NCI-H1105 (cell line): ENCODE results near the gene COL26A1.
"Not testable (repeated sequence)": the region's sequence is repeated elsewhere in the genome, so short reads cannot be mapped to it uniquely, and the experiment has no call there.

Experiments
- DNase-seq: peaks from one replicate; lab custom pipeline; 2025; lab: John Stamatoyannopoulos, UW

COL26A1 gene

DNA sequence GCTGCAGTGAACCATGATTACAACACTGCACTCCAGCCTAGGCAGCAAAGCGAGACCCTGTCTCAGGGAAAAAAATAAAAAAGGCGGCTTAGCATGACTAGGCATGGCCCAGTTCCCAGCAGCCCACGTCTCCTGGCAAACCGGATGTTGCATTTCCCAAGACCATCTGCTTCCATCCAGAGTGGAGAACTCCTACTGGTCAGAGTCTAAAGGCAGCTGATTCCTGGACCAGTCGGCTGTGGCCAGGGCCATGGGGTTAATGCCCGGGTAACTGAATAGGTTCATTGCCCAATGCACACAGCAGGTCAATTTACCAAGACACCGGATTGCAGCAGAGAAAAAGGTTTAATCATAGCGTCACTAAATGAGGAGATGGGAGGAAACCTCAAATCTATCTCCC, 133.3 kb downstream of the COL26A1 start:
- DNase-seq = no peak

DNA sequence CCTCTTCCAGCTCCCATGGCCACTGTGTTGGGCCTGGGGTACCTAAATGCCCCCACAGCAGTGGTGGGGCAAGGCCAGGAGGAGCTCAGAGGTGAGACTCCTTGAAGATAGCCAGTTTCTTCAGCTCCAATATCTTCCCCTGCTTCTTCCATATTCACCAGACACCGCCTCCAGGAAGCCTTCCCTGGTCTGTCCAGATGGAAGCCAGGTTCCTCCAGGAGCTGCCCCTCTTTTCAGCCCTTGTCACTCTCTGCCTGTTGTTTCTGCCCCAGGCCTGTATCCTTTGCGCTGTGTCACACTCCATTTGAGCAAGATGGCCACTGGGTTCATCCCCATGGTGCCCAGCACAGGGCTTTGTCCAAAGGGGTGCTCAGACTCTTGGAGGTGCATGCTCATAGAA, 138.7 kb downstream of the COL26A1 start:
- no peak for DNase-seq

DNA sequence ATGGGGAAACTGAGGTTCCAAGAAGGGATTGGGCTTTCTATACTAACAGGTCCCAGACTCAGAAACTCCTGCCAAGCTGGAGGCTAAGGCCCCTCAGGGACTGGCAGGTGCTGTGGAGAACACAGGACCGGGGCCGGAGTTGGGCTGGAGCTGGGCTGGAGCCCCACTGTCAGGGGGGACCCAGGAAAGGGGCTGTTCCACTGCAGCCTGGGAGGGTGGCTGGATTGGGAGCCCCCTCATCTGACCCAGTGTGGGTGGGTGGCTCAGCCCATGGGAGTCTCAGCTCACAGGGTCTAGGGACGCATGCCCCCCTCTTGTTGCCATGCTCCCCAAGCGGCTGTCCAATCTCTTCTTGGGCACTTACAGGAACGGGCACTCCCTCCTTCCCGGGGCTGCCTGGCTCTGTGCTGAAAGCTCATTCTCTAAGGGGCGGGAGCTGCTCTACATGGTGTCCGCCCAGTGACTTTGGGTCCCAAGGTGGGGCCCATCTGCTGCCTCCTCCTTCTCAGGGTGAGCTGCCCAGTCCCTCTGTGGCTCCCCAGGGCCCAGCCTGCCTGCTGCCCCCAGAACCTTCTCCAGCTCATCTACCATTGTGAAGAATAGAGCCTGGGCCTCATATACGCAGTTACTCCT, 139.9 kb downstream of the COL26A1 start:
- no peak for DNase-seq

DNA sequence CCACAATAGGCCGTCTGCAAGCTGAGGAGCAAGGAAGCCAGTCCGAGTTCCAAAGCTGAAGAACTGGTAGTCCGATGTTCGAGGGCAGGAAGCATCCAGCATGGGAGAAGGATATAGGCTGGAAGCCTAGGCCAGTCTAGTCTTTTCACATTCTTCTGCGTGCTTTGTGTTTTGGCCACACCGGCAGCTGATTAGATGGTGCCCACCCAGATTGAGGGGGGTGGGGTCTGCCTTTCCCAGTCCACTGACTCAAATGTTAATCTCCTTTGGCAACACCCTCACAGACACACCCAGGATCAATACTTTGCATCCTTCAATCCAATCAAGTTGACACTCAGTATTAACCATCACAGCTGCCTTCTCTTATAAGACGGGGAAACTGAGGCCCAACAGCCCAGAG, 142.8 kb downstream of the COL26A1 start:
- DNase-seq = not testable (repeated sequence)

DNA sequence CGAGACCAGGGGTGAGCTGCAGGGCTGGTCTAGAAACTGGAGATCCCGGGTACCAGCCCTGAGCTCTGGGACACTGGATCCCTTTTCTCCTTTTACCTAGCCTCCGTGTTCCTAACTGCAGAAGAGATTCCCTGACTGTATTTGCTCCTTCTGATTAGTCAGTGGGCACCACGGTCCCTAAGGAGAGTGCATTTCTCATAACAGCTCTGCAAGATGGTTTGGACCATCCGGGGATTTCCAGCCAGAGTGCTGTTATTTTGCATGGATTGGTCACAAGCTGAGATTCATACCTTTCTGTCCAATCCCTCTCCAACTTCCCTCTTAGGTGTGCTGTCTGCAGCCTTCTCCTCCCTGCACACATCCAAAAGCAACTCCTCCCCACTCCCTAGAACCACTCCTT, 143.9 kb downstream of the COL26A1 start:
- no peak for DNase-seq

DNA sequence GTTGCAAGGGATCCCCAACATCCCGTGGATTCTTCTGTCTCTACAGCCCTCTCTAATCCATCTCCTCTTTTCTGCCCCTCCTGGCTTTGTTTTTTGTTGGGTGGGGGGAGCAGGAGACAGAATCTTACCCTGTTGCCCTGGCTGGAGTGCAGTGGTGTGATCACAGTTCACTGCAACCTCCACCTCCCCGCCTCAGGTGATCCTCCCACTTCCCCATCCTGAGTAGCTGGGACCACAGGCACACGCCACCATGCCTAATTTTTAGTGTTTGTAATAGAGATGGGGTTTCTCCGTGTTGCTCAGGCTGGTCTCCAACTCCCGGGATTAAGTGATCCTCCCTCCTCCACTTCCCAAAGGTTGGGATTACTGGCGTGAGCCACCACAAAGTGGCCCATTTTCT, 144.7 kb downstream of the COL26A1 start:
- DNase-seq = no peak

DNA sequence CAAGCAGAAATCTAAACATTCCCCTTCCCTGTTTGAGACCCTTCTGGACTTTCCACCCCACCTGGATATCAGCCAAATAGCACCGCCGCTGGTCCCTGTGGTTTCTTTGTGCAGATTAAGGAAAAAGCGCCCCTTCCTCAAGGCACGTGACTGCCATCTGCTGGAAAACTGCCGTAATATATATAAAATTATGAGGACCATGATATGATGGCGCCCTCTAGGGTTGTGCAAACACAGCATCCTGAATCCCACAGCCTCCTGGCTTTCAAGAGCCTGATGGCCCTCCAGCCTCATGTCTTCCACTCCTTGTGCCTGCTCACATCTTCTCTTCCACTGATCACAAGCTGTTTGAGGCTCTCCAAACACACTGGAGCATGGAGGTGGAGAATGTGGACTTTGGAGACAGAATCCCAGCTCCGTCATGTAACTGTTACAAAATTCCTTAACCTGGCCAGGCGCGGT, 145.1 kb downstream of the COL26A1 start:
- peak; percentile 77 for DNase-seq

DNA sequence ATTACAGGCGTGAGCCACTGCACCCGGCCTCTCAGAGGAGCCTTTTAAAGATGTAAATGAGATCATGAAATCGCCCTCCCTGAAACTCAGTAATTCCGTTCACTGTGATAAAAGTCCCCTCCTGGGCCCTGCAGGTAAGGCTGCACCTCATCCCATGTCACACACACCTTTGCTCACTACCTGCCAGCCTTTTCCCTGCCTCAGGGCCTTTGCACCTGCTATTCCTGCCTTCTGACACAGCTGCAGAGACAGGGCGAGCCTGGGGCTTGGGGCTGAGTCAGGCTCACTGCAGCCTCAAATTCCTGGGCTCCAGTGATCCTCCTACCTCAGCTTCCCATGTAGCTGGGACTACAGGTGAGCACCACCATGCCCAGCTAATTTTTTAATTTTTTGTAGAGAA, 147.6 kb downstream of the COL26A1 start:
- no peak for DNase-seq

DNA sequence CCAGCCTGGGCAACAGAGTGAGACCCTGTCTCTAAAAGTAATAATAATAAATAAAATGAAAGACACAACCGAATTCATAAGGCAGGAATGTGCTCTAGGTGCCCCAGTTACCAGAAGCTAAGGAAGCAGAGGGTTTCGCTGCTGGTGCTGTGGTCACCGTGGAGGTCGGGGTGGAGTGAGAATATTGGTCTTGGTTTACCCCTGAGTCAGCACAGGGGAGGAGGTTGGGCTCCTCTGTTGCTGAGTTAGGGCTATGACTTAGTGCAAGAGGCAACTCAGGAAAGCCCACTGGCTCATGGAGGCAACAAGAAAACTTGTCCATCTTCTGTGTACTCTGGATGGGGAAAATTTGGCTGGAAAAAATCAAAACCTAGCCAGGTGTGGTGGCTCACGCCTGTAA, 149.3 kb downstream of the COL26A1 start:
- no peak for DNase-seq

DNA sequence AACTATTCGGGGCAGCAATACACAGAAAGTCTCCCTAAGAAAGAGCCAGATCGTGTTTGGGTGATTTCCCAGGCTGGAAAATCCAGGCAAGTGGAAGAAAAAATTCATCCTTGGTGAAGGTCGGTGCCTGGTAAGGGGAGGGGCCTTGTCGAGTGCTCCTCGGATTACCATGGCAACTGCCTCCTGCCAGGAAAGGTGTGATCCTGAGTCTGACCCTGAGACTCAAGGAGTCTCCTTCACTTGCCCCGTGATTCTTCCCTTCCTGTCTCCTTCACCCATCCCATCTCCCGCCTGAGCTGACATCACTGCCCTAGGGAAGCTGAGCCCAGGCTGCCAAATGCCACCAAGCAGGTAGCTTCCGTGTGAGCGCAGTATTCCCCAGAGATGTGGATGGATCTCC, 154.2 kb downstream of the COL26A1 start:
- DNase-seq = no peak

DNA sequence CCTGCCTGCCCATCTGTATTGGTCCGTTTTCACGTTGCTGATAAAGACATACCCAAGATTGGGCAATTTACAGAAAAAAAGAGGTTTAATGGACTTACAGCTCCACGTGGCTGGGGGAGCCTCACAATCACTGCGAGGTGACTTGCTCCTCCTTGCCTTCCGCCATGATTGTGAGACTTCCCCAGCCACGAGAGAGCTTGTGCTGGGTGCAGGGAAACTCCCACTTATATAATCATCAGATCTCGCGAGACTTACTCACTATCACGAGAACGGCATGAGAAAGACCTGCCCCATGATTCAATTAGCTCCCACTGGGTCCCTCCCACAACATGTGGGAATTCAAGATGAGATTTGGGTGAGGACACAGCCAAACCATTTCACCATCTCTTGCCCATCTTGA, 154.6 kb downstream of the COL26A1 start:
- no peak for DNase-seq

DNA sequence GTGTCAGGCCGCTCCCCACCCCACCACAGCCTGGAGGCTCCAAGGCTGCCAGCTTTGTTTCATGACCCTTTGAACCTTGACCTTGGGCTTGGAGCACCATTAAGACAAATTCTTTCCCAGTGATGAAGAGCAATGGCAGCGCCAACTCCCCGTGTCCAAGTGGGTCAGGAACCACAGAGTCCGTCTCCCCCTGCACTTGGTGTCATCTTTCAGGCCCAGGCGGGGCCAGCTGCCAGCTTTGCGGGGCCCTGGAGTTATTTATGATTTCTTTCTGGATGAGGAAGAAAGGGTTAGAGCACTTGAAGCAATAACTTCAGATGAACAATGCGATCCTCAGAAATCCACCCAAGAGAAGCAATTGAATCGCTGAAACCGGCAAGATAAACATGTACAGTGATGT, 155.7 kb downstream of the COL26A1 start:
- no peak for DNase-seq

DNA sequence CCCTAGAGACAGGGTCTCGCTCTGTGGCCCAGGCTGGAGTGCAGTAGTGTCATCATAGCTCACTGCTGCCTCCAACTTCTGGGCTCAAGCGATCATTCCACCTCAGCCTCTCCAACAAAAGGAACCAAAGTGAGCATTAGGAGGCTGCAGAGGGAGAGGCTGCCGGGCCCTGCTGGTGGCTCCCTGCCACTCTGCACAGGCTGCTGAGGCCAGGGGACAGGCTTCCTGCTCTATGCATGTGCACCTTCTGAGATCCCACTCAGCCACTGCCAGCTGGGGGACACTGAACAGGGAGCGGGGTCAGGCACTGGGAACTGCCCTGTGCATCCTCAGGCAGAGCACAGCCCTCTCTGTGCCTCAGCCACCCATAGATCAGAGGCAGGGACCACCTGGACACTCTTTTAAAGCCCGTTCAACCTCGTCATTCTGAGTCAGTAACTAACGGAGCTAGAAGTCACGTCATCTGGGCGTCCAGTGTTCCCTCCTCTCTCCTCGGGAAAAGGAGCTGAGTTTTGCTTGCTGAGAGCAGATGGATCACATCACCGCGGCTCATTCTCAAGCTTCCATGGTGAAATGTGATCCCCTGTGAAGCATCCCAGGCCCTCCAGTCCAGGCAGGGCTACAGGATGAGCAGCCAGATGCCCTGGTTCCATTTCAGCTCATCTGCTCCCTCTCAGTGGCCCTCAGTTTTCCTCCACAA, 156.8 kb downstream of the COL26A1 start:
- no peak for DNase-seq

DNA sequence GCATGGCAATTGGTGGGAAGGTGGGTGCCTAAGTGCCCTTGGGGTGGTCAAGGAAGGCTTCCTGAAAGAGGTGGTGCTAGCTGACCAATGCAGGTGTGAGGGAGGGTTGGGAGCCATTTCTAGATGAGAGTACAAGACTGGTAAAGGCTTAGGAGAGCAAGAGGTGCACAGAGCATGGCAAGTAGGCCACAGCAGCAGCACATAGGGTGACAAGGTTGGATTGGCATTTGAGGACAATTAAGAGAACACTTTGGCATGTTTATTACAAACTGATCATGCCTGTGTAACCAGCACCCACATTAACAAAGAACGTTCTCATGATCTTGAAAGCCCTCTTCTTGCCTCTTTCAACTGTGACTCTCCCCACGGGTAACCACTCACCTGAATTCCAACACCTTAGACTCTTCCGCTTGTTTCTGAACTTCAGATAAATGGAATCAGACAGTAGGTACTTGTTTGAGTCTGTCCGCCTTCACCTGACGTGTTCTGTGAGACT, 158.8 kb downstream of the COL26A1 start:
- DNase-seq = no peak

DNA sequence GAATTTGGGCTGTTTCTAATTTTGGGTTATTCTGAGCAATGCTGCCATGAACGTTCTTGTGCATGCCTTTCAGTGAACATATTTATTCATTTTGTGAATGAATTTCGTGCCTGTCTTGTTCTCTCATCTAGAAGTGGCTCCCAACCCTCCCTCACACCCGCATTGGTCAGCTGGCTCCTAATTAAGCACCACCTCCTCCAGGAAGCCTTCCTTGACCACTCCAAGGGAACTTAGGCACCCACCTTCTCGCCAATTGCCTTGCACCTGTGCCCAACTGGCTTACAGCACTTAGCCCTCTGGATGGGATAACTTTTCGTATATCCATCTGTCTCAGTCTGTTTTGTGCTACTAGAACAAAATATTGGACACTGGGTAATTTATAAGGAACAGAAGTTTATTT, 159.3 kb downstream of the COL26A1 start:
- DNase-seq = no peak

DNA sequence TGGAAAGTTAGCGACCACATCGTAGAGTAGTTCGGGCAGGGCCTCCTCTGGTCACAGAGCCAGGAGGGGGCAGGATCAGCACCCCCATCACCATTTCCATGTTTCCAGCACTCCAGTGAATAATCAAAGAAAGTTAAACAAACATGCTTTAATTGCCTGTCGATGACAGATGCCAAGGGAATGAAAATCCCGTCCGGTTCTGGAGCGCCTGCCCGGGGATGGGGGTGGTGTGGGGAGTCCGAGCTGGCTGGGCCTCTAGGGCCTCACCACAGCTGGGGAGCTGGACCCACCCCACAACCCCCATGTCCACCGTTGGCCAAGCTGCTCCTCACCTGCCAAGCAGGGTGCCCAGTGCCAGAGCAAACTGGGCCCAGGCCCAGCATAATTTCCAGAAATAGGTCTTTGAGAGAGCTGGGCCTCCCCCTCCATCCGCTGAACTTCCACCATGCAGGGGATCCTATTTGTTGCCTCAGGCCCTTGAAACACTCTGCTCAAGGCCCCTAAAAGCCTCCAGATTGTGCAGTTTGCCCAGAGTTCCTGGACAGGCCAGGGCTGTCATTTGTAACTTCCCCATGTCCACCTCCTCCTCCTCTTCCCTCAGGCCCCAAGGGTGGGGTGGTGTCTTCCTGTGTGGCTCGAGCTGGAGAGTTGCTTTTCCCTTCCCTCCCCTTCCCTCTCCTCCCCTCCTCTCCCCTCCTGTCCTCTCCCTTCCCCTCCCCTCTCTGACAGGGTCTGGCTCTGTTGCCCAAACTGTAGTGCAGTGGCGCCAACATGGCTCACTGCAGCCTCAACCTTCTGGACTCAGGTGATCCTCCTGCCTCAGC, 165.4 kb downstream of the COL26A1 start:
- DNase-seq = no peak

DNA sequence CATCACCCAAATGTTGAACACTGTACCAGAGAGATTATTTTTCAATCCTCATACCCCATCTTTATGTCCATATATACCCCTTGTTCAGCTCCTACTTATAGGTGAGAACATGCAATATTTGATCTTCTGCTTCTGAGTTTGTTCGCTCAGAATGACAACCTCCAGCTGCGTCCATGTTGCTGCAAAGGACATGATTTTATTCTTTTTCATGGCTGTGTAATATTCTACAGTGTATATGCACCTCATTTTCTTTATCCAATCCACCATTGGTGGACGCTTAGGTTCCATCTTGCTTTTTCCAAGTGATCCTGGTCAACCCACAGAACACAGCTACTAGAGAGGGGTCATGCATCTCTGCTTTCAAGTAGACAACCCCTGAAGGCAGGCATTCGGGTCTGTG, 166.9 kb downstream of the COL26A1 start:
- DNase-seq = no peak

DNA sequence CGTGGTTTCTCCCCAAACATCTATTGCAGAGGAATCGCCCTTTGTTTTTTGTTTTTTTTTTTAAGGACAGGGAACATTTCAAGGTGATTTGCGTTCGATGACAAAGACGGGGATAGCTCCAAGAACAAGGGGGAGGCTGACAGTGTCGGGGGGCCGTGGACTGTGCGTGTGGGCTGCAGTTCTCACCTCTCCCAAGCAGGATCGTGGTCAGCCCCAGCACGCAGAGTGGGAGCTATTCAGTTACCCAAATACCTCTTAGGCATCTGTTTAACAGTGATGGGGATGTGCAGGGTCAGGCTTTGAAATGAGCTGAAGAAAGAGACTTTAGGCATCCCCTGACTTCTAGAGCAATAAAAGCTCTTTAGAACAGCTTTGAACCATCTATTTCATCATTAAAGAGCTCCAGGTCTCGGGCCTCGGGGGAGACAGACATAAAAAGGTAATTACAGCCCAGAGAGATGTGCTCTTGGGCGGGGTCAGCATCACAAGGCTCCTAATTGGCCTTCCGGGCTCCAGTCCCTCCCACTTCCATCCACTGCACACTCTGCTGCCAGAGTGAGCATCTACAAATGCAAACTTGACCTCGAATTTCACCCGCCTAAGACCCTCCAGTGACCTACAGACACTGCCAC, 169.2 kb downstream of the COL26A1 start:
- no peak for DNase-seq

DNA sequence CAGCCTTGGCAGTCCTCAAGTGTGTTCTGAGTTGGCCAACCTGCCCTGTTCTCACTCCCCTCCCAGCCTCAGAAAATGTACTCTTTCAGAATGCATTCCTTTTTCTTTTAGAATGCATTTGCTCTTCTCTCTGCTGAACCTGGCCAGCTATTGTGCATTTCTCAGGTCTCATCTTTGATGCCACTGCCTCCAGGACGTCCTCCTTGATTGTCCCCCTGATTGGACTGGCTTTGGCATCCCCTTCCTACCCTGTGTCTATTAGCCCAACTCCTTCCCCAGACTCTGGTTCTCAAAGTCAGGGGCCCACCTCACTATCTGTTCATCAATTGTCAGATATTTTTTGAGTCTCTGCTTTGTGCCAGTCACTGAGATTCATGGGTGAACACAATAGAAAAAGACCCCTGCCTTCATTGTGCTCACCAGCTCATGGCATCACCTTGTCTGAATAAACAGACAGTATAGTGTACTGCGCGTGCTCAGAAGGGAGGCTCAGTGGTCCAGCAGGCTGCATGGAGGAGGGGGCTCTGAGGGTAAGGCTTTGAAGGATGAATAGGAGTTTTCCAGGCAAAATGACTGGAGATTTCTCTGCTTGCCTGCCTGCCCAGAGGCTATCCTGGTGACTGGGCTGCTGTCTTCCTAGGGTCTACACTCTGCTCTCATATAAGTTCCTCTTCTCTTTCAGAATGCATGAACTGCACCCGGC, 169.9 kb downstream of the COL26A1 start:
- no peak for DNase-seq

DNA sequence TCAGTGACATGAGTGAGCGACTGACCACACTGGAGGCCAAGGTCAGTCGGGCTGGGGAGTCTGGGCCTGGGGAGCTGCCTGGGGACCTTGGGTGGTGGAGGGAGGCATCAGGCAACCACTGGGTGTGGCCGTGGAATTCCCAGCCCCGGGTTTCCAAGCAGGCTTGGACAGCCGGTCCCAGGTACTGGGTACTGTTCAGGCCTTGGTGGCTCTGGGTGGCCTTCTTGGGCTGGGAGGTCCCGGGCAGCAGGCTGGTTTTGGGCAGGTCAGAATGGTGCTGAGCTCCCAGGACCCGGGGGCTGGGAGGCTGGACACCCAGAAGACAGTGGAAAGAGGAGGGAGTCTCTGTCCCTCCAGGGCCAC, 170.4 kb downstream of the COL26A1 start:
- no peak for DNase-seq

DNA sequence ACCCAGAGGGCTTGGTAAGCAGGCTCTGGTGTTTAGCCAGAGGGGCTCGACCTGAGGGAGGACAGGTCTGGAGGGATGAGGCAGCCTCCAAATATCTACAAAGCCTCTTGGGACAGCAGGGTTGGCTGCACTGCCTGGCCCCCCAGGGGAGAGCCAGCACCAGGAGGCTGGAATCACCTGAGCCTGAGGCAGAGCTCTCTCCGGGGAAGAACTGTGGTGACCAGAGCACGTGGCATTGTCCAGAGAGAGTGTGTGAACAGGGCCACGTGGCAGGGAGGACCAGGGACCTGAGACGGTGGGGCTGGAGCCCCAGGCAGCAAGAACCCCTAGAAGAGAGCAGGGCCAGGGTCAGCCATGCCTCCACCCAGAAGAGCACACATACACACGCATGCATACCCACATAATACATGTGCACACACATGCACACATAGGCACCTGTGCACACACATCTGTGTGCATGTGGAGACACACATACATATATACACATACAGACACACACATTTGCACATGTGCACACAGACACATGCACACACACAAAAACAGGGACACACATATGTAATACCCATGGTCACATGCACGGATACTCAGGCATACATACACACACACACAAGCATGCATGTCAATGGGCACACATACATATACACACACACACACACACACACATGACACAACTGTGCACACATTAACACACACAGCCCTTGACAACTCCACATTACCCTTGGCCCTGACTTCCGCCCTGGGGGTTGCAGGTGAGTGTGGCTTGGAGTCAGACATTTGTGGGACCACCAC, 171.5 kb downstream of the COL26A1 start:
- DNase-seq = no peak
